Muscle layer of duodenum (tissue), 2 donors: Measurements from ENCODE around the gene SF3A2.

Source experiments
- H3K27ac ChIP-seq: one replicate; pipeline ENCODE4 v1.7.0; 2013; ENCODE audit warnings: mild to moderate bottlenecking, low read length
- H3K27me3 ChIP-seq: one replicate; pipeline ENCODE4 v1.7.0; 2013; ENCODE audit warnings: low read depth, mild to moderate bottlenecking, control low read depth, low read length
- H3K36me3 ChIP-seq, 2 donors: one replicate each; pipeline ENCODE4 v1.7.0; 2013; ENCODE audit warnings: low read length in 2 of 2, control low read depth in 1 of 2, mild to moderate bottlenecking in 1 of 2; ENCODE audit not compliant: insufficient read depth in 2 of 2, control insufficient read depth in 1 of 2
- H3K4me1 ChIP-seq, 2 donors: one replicate each; pipeline ENCODE4 v1.7.0; 2013; ENCODE audit warnings: low read length in 2 of 2, mild to moderate bottlenecking in 2 of 2, control low read depth in 1 of 2, moderate library complexity in 1 of 2; ENCODE audit not compliant: insufficient read depth in 2 of 2, control insufficient read depth in 1 of 2
- H3K4me3 ChIP-seq, 2 donors: one replicate each; pipeline ENCODE4 v1.7.0; 2013; ENCODE audit warnings: low read length in 2 of 2, low read depth in 1 of 2, mild to moderate bottlenecking in 1 of 2
- H3K9me3 ChIP-seq, 2 donors: one replicate each; pipeline ENCODE4 v1.7.0; 2013; ENCODE audit warnings: low read length in 2 of 2, control low read depth in 1 of 2, mild to moderate bottlenecking in 1 of 2; ENCODE audit not compliant: control insufficient read depth in 1 of 2
- donor health status: healthy.

The SF3A2 gene

DNA sequence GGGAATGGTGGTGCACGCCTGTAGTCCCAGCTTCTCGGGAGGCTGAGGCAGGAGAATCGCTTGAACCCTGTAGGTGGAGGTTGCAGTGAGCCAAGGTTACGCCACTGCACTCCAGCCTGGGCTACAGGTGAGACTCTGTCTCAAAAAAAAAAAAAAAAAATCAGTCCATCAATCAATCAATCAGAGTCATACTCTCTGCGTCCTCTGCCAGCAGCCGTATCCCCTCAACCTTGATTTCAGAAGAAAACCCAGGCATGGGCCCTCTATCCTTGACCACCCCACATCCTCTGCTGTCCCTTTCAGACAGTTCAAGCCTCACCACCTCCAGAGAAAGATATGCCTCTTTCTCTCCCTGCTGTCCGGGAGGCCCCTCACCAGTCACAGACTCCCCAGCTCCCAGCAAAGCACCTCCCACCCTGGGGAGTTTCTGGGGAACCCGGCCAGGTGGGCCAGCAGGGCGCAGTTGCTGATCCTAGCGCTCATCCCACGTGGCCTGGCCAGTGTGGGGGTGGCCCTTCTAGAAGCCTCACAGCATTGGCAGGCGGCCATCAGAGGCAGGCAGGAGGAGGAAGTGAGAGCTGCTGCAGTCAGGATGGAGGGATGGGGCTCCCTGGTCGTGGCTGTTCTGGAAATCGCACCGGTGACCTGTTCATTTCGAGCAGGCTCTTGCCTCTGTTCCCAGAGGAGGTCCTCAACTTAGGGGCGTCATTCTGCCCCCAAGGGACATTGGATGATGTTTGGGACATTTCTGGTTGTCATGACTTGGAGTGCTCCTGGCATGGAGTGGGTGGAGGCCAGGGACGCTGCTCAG lies 29.8 kb downstream of the SF3A2 start:
- Histone ChIP-seq H3K27ac (no peak overlapping the region), H3K9me3 (no peaks in the 10 kb centered on the region), H3K27me3 (no peaks in the 10 kb centered on the region), H3K4me3 (peak overlapping the region in 1 of 2 donors; percentile 16), H3K36me3 (peaks cover 0 to 1% of the 10 kb centered on the region in 2 donors), H3K4me1 (peaks cover 0 to 14% of the 10 kb centered on the region in 2 donors)

GRCh38 chr19:2268480-2268830 lies 31.8 kb downstream of the SF3A2 start:
- Histone ChIP-seq H3K27ac (peak overlapping the region; percentile 40), H3K27me3 (no peaks in the 10 kb centered on the region), H3K36me3 (peaks cover 0 to 18% of the 10 kb centered on the region in 2 donors), H3K4me3 (peak overlapping the region; percentile 67 to 99), H3K9me3 (no peaks in the 10 kb centered on the region), H3K4me1 (peaks cover 4 to 35% of the 10 kb centered on the region in 2 donors)

DNA sequence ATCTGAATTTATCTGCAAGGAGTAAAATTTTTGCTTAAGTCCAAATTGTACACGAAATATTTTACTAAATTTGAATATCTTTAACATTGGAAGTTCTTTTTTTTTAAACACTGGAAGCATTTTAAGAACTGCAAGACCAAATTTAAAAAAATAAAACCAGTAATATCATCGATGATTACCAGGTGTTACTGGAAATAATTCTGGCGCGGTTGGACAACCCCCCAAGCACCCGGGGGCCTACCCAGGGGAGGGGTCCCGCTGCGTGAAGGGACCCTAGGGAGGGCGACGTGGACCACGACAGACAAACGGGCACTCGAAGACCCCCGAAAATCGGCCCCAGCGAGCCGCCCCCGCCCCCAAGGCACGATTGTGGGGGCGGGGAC lies 32.2 kb downstream of the SF3A2 start:
- H3K4me1 ChIP-seq, result peaks cover 4 to 38% of the 10 kb centered on the region in 2 donors
- H3K9me3 ChIP-seq, result no peaks in the 10 kb centered on the region
- H3K27ac ChIP-seq, result peak overlapping the region; percentile 40
- H3K27me3 ChIP-seq, result no peaks in the 10 kb centered on the region
- peaks cover 0 to 19% of the 10 kb centered on the region in 2 donors for H3K36me3 ChIP-seq
- peak overlapping the region; percentile 67 to 99 for H3K4me3 ChIP-seq

DNA sequence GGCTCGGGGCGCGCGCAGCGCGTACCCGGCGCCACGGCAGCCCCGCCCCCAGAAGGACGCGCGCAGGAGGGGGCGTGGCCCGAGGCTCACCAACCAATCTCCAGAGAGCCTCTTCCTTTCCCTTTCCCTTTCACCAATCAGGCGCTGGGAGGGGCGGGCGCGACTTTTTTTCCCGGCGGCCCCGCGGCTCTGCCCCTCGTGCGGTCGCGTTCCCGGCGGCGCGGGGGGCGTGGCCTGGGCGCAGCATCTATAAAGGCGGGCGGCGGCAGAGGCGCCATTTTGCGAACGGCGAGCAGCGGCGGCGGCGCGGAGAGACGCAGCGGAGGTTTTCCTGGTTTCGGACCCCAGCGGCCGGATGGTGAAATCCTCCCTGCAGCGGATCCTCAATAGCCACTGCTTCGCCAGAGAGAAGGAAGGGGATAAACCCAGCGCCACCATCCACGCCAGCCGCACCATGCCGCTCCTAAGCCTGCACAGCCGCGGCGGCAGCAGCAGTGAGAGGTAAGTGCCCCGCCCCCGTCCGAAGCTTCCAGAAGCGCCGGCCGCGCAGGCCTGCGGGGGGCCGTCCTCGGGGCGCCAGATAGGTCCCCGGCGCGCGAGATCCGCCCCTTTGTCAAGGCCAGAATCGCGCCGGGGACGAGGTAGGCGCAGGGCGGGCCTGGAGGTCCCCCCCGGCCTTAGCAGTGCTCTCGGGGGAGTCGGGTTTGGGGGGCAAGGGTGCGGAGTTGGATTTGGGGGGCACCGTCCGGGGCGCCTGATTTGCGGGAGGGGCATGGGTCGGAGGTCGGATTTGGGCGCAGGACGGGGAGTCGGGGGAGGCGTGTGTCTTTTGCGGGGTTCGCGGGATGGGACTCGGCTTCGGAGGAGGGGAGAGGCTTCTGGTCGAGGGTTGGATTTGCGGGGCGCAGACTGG lies 32.9 kb downstream of the SF3A2 start:
- Histone ChIP-seq H3K36me3 (peaks cover 0 to 19% of the 10 kb centered on the region in 2 donors), H3K27ac (peak overlapping the region; percentile 84), H3K4me3 (peak overlapping the region; percentile 76 to 99), H3K9me3 (no peaks in the 10 kb centered on the region), H3K27me3 (no peaks in the 10 kb centered on the region), H3K4me1 (peaks cover 9 to 44% of the 10 kb centered on the region in 2 donors)

DNA sequence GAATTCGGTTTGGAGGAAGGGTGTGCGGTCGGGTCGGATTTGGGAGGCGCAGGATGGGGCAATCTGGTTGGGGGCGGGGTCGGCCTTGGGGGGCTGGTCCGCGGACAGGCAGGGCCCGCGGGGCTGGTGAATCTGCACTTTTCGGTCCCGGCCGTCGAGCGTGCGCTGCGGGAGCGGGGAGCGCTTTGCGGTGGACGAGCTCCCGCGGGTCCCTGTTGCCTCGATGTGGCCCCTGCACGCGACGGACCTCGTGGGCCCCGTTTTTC lies 33.5 kb downstream of the SF3A2 start:
- H3K27me3 ChIP-seq, result no peaks in the 10 kb centered on the region
- peak overlapping the region; percentile 76 to 99 for H3K4me3 ChIP-seq
- peaks cover 0 to 19% of the 10 kb centered on the region in 2 donors for H3K36me3 ChIP-seq
- H3K9me3 ChIP-seq, result no peaks in the 10 kb centered on the region
- peak overlapping the region; percentile 84 for H3K27ac ChIP-seq
- H3K4me1 ChIP-seq, result peaks cover 9 to 47% of the 10 kb centered on the region in 2 donors

GRCh38 chr19:2270423-2271233 lies 34.0 kb downstream of the SF3A2 start:
- H3K27ac ChIP-seq, result peak overlapping the region; percentile 87
- no peaks in the 10 kb centered on the region for H3K9me3 ChIP-seq
- H3K27me3 ChIP-seq, result no peaks in the 10 kb centered on the region
- peak overlapping the region; percentile 76 to 99 for H3K4me3 ChIP-seq
- peaks cover 0 to 19% of the 10 kb centered on the region in 2 donors for H3K36me3 ChIP-seq
- peaks cover 9 to 52% of the 10 kb centered on the region in 2 donors for H3K4me1 ChIP-seq

DNA sequence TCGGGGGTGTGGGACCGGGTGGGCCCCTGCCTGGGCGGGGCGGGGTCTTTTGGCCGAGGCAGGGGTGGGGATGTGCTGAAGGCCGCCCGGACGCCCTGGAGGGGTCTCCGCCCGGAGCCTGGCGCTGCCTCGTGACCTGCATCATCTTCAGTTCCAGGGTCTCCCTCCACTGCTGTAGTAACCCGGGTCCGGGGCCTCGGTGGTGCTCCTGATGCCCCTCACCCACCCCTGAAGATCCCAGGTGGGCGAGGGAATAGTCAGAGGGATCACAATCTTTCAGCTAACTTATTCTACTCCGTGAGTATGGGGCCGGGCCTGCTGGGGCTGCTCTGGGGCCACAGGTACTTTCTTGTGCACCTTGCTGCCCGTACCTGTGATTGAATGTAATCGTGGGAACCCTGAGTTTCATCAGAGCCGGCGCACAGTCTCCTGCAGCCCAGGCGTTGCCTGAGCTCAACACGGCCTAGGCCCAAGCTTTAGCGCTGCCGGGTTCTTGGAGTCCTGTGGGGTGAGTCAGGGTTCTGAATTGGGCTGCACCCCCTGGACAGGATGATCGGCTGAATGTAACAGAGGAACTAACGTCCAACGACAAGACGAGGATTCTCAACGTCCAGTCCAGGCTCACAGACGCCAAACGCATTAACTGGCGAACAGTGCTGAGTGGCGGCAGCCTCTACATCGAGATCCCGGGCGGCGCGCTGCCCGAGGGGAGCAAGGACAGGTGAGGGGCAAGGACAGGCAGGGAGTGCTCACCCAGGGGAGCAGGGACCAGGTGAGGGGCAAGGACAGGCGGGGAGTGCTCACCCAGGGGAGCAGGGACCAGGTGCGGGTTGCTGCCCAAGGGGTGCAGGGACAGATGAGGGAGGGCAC lies 34.8 kb downstream of the SF3A2 start:
- Histone ChIP-seq H3K4me1 (peaks cover 9 to 58% of the 10 kb centered on the region in 2 donors), H3K27me3 (no peaks in the 10 kb centered on the region), H3K36me3 (peaks cover 0 to 24% of the 10 kb centered on the region in 2 donors), H3K4me3 (peak overlapping the region; percentile 70 to 99), H3K9me3 (no peaks in the 10 kb centered on the region), H3K27ac (peak overlapping the region; percentile 87)

DNA sequence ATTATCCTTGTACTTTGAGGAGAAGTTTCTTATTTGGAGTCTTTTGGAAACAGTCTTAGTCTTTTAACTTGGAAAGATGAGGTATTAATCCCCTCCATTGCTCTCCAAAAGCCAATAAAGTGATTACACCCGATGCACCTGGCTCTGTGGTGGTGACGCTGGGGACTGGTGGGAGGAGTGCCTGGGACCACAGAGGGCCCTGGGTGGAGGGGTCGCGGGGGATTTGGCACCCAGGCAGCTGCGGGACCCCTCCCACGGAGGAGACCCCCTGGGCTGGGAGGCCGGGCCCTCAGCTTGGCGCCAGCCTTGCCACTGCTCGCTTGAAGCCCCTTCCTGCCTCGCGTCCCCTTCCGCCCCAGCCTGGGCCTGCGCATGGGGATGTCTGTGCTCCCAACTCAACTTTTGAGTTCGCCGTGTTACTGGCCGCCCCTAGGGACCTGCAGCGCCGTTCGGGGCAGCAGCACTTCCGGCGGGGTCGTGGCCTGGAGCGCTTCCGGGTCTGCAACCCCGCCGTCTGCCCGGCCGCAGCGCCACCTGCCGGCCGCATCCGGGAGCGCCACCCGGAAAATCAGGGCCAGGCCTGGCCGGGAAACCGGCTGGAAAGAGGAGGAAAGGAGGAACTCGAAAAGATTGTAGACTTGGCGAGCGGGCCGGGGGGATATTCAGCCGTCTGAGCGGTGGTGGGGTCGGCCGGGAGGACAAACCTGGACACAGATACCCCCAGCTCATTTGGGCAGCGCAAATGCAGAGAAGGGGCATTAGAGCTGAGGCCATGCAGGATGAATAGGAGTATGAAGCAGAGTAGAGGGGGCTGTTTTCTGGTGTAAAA lies 36.9 kb downstream of the SF3A2 start:
- Histone ChIP-seq H3K4me1 (peaks cover 9 to 54% of the 10 kb centered on the region in 2 donors), H3K4me3 (peak overlapping the region in 1 of 2 donors; percentile 51), H3K27ac (peak overlapping the region; percentile 51), H3K36me3 (peaks cover 0 to 24% of the 10 kb centered on the region in 2 donors), H3K9me3 (no peaks in the 10 kb centered on the region), H3K27me3 (no peaks in the 10 kb centered on the region)

- Histone ChIP-seq H3K36me3 (peaks cover 0 to 24% of the 10 kb centered on the region in 2 donors), H3K4me3 (peak overlapping the region in 1 of 2 donors; percentile 51), H3K9me3 (no peaks in the 10 kb centered on the region), H3K27me3 (no peaks in the 10 kb centered on the region), H3K4me1 (peaks cover 9 to 54% of the 10 kb centered on the region in 2 donors), H3K27ac (peak overlapping the region; percentile 51)
These were observed 37.6 kb downstream of the SF3A2 start for GRCh38 chr19:2274185-2274711.
